Adrenal gland (tissue), 12 donors: Measurements from ENCODE around the gene PIP5K1C. TPM values are rescaled to one million over a fixed set of nuclear protein-coding genes. Genes with fewer than 3 reads are reported as not detected.

Experiments used
- DNase-seq, 7 donors: peaks; one replicate each; pipeline ENCODE4 v3.0.0-alpha.2; 2019 to 2020
- H3K27ac ChIP-seq, 5 donors: fragments of 200-600 bp; sonication (generic) in 4 of 5; 1 replicate in 3 of 5; 2 replicates in 2 of 5; pipeline versions ENCODE4 v1.5.1 to v1.8.0; 2016 to 2020; ENCODE audit warnings: mild to moderate bottlenecking in 1 of 5
- H3K27me3 ChIP-seq: fragments of 200-600 bp; 2 replicates; pipeline ENCODE4 v1.8.0; 2021
- H3K36me3 ChIP-seq, 2 donors: fragments of 200-600 bp; replicated peaks in 1 of 2; 1 replicate in 1 of 2; 2 replicates in 1 of 2; pipeline versions ENCODE4 v1.5.1 to v1.8.0; 2018 to 2022
- H3K4me1 ChIP-seq, 2 donors: fragments of 200-600 bp; replicated peaks in 1 of 2; 1 replicate in 1 of 2; 2 replicates in 1 of 2; pipeline versions ENCODE4 v1.5.1 to v1.8.0; 2018 to 2021
- H3K4me3 ChIP-seq, 4 donors: fragments of 200-600 bp; sonication (generic) in 3 of 4; one replicate each; pipeline ENCODE4 v1.5.1; 2016 to 2018
- H3K9me3 ChIP-seq, 3 donors: fragments of 200-600 bp; sonication (generic) in 1 of 3; replicated peaks in 1 of 3; 1 replicate in 2 of 3; 2 replicates in 1 of 3; pipeline versions ENCODE4 v1.5.1 to v1.8.0; 2016 to 2021
- POLR2A ChIP-seq, 2 donors: fragments of 450-650 bp; IDR thresholded peaks; one replicate each; pipeline ENCODE4 v1.6.1; 2017; ENCODE audit warnings: antibody characterized with exemption in 2 of 2, mild to moderate bottlenecking in 2 of 2, moderate library complexity in 1 of 2
- WGBS, 4 donors: extraction: QIAGEN DNeasy Blood & Tissue Kit in 2 of 4; methylation state at CpG; one replicate each; pipeline versions ENCODE4 v1.1.5 to v1.1.7; 2013 to 2017; 5-methylcytosine and 5-hydroxymethylcytosine counted together
- intact Hi-C, 2 donors: fragments of 100-400 bp; cut with DNase I; formaldehyde crosslinking; loops; one replicate each; pipeline versions ENCODE4 v1.14.1 to v1.15.0; 2022 to 2023
- polyA plus RNA-seq, 3 donors: library from polyadenylated mRNA; stranded (reverse); fragments of 200-250 nt in 2 of 3; fragments of 350-450 nt in 1 of 3; fragmentation: Illumina TruSeq in 1 of 3; extraction: RNeasy Lipid Tissue Mini Kit (QIAGEN cat#74804) in 1 of 3; gene quantifications; one replicate each; pipeline ENCODE4 v1.2.3, GENCODE V29; 2013 to 2014
- total RNA-seq, 9 donors: library from RNA; depleted of rRNA in 4 of 9; stranded (reverse); fragments of >200 nt in 4 of 9; fragments of 120-200 nt in 1 of 9; fragmentation: NEBNext Ultra II Directional in 1 of 9; extraction: Animal tissue kit (Norgen Biotek cat#: 25700) in 1 of 9; gene quantifications; one replicate each; pipeline versions ENCODE4 v1.1.0 to v1.2.4, GENCODE V29; 2013 to 2023
- TF ChIP-seq, protein P1 (sequence below), 6 experiments: fragments of 450-650 bp in 4 of 6; fragments of 200-600 bp in 2 of 6; sonication (generic) in 1 of 6; IDR thresholded peaks; 1 replicate in 5 of 6; 2 replicates in 1 of 6; pipeline versions ENCODE4 v1.5.1 to v1.8.0; 2016 to 2021; ENCODE audit warnings: antibody characterized with exemption in 6 of 6, mild to moderate bottlenecking in 2 of 6, moderate library complexity in 1 of 6
- donor health status: healthy with polysubstance abuse.
- donor health status: Bipolar disorder and iron deficiency.
- donor health status: DM: yes; HTN: yes; CAD: no.
- donor health status: DM: no; HTN: no; CAD: no.
- donor health status: DM: no; HTN: no; CAD: no.
- donor health status: DM: yes; HTN: yes; CAD: no.

Gene PIP5K1C
- total and polyA plus RNA-seq, 12 donors: 4.0 to 44.7 (median 31.0) TPM

DNA sequence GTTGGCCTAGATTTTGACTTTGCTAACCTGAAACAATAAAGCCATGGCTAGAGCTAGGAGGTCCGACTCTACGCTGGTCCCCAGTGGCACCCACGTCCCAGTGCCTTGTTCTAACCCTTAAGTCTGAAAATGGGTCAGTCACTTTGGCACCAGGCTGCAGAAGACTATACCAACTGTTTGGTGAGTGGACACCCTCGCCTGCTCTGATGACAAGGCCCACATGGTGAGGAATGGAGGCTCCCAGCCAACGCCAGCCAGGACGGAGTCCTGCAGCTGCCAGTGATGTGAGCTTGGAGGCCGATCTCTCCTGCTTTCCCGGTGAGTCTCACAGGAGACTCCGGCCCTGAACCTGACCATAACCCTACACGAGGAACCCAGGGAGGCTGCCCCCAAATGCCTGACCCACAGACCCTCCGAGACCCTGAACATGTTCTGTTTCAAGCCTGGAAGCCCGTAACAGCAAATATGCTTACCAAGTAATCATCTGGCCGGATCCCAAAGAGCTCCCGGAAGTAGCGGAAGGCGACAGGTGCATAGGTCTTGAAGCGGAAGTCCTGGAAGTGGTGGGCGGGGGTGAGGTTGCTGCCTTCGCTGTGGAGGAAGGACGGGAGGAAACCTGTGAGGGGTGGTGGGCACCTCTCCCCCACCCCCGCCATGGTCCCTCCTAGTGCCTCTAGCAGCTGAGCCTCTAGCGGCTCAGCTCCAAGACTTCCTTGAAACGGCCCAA is 39.6 kb downstream of the PIP5K1C start:
- Histone ChIP-seq H3K27ac (no peak overlapping the region), H3K4me3 (no peak overlapping the region), H3K36me3 (peaks cover 0 to 64% of the 10 kb centered on the region in 2 donors), H3K9me3 (no peaks in the 10 kb centered on the region), H3K27me3 (no peaks in the 10 kb centered on the region), H3K4me1 (peaks cover 0 to 2% of the 10 kb centered on the region in 2 donors)
- TF ChIP-seq, protein P1, sequence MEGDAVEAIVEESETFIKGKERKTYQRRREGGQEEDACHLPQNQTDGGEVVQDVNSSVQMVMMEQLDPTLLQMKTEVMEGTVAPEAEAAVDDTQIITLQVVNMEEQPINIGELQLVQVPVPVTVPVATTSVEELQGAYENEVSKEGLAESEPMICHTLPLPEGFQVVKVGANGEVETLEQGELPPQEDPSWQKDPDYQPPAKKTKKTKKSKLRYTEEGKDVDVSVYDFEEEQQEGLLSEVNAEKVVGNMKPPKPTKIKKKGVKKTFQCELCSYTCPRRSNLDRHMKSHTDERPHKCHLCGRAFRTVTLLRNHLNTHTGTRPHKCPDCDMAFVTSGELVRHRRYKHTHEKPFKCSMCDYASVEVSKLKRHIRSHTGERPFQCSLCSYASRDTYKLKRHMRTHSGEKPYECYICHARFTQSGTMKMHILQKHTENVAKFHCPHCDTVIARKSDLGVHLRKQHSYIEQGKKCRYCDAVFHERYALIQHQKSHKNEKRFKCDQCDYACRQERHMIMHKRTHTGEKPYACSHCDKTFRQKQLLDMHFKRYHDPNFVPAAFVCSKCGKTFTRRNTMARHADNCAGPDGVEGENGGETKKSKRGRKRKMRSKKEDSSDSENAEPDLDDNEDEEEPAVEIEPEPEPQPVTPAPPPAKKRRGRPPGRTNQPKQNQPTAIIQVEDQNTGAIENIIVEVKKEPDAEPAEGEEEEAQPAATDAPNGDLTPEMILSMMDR (IDR thresholded peaks at IDR 0.05): no peak
- no peak for TF ChIP-seq POLR2A (IDR thresholded peaks at IDR 0.05)
- intact Hi-C loops: no loop called here
- 85 to 91% (median 87%) methylated on average over 17 to 23 of the region's 23 CpGs for WGBS, 4 donors
- DNase-seq: no peak

DNA sequence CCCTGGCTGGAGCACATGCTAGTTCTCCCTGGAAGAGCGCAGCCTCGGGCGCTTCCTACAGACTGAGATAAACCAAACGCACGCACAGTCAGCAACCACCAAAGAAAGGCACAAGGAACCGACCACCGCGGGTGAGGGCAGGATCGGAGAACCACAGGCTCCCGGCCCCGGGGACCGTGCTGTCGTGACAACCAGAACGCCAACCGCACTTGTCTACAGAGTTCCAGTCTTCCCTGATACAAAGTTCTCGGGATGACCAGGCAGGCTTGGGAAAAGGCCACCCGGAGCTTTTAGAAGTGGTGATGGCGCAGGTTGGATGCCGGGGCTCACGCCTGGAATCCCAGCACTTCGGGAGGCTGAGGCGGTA is 40.5 kb downstream of the PIP5K1C start:
- TF ChIP-seq POLR2A (IDR thresholded peaks at IDR 0.05): no peak
- TF ChIP-seq, protein P1 (IDR thresholded peaks at IDR 0.05): no peak
- no peaks in the 10 kb centered on the region for H3K9me3 ChIP-seq
- peaks cover 0 to 65% of the 10 kb centered on the region in 2 donors for H3K36me3 ChIP-seq
- H3K27ac ChIP-seq: no peak overlapping the region
- 90 to 98% (median 93%) methylated on average over 17 to 22 of the region's 22 CpGs for WGBS, 4 donors
- H3K4me3 ChIP-seq: no peak overlapping the region
- intact Hi-C loops: no loop called here
- no peak for DNase-seq
- H3K27me3 ChIP-seq: no peaks in the 10 kb centered on the region
- H3K4me1 ChIP-seq: no peaks in the 10 kb centered on the region

DNA sequence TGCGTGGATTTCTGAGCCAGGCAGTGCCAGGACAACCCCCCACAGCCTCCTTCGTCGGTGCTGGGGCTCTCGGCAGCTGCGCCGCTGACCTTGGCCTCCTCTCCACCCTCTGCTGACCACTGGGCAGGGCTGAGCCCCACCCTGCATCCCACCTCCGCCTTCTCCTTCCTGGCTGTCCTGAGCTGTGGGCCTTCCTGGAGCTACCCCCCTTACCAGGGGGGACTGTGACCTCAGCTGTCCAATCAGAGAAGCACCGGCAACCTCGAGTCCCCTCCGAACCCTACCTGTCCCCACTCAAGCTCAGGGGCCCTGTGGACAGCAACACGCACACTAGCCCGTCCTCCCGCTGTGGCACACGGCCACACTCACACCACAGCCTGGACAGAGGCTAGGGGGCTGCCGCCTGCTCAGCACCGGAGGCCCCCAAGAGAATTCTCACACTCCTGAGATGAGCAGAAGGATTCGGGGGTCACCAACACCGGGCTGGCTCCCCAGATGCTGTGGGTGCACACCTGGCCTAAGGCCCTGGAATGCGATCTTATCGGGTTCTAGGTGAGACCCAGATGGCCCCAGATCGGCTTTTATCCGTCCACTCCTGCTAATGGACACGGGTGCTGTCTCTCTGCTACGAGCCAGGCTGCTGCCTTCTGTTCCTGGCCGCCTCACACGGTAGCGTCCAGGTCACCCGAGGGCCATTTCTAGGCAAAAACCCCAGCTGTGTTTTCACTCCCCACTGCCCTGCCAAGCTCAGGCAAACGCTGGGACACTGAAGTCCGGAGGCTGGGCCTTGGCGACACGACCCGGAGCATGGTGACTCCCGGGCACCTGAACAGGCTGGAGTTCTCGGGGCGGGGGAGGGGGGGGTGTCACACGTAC is 41.2 kb downstream of the PIP5K1C start:
- TF ChIP-seq, protein P1 (IDR thresholded peaks at IDR 0.05): no peak
- TF ChIP-seq POLR2A (IDR thresholded peaks at IDR 0.05): no peak
- Histone ChIP-seq H3K4me1 (no peaks in the 10 kb centered on the region), H3K4me3 (no peak overlapping the region), H3K36me3 (peaks cover 0 to 61% of the 10 kb centered on the region in 2 donors), H3K27me3 (no peaks in the 10 kb centered on the region), H3K9me3 (no peaks in the 10 kb centered on the region), H3K27ac (no peak overlapping the region)
- intact Hi-C loops: no loop called here
- DNase-seq: no peak
- 89 to 97% (median 90%) methylated on average over 24 to 37 of the region's 37 CpGs for WGBS, 4 donors
